Measurements from ENCODE around the gene PPID. TPM values are rescaled to one million over a fixed set of nuclear protein-coding genes. Genes with fewer than 3 reads are reported as not detected.
A peak's percentile ranks its signal among the peaks of the same experiment; 100 is the strongest.
"Not testable (repeated sequence)": the region's sequence is repeated elsewhere in the genome, so short reads cannot be mapped to it uniquely, and the experiment has no call there.

The PPID gene
- total RNA-seq, 1 donor from 2014 or later, result 19.0 TPM

- no peaks in the 10 kb centered on the region for H3K27me3 Mint-ChIP-seq (ENCODE audit: unreplicated experiment)
- no peak for TF ChIP-seq CTCF (IDR thresholded peaks at IDR 0.05)
- DNase-seq (ENCODE audit: extremely low spot score, unreplicated experiment), result no peak
- H3K9me3 Mint-ChIP-seq (ENCODE audit: unreplicated experiment), result no peaks in the 10 kb centered on the region
- H3K27ac Mint-ChIP-seq (ENCODE audit: unreplicated experiment), result no peak overlapping the region
- H3K36me3 Mint-ChIP-seq (ENCODE audit: unreplicated experiment), result peaks cover 7% of the 10 kb centered on the region
- H3K4me1 Mint-ChIP-seq (ENCODE audit: unreplicated experiment), result peaks cover 23% of the 10 kb centered on the region
- H3K4me3 Mint-ChIP-seq (ENCODE audit: unreplicated experiment), result no peak overlapping the region
These were observed 53.9 kb downstream of the PPID start for GRCh38 chr4:158669310-158669709.

GRCh38 chr4:158667651-158668198, 55.5 kb downstream of the PPID start:
- DNase-seq (ENCODE audit: extremely low spot score, unreplicated experiment), result no peak
- H3K36me3 Mint-ChIP-seq (ENCODE audit: unreplicated experiment), result peaks cover 7% of the 10 kb centered on the region
- TF ChIP-seq CTCF (IDR thresholded peaks at IDR 0.05), result peak; percentile 52
- H3K4me1 Mint-ChIP-seq (ENCODE audit: unreplicated experiment), result peaks cover 17% of the 10 kb centered on the region
- H3K9me3 Mint-ChIP-seq (ENCODE audit: unreplicated experiment), result no peaks in the 10 kb centered on the region
- no peaks in the 10 kb centered on the region for H3K27me3 Mint-ChIP-seq (ENCODE audit: unreplicated experiment)
- no peak overlapping the region for H3K27ac Mint-ChIP-seq (ENCODE audit: unreplicated experiment)
- no peak overlapping the region for H3K4me3 Mint-ChIP-seq (ENCODE audit: unreplicated experiment)

GRCh38 chr4:158666892-158667291, 56.3 kb downstream of the PPID start:
- Mint-ChIP-seq H3K36me3 (ENCODE audit: unreplicated experiment) (peaks cover 7% of the 10 kb centered on the region), H3K4me1 (ENCODE audit: unreplicated experiment) (peaks cover 12% of the 10 kb centered on the region), H3K27ac (ENCODE audit: unreplicated experiment) (no peak overlapping the region), H3K9me3 (ENCODE audit: unreplicated experiment) (no peaks in the 10 kb centered on the region), H3K27me3 (ENCODE audit: unreplicated experiment) (no peaks in the 10 kb centered on the region), H3K4me3 (ENCODE audit: unreplicated experiment) (no peak overlapping the region)
- DNase-seq (ENCODE audit: extremely low spot score, unreplicated experiment), result no peak
- no peak for TF ChIP-seq CTCF (IDR thresholded peaks at IDR 0.05)

- peaks cover 7% of the 10 kb centered on the region for H3K36me3 Mint-ChIP-seq (ENCODE audit: unreplicated experiment)
- peaks cover 3% of the 10 kb centered on the region for H3K4me1 Mint-ChIP-seq (ENCODE audit: unreplicated experiment)
- DNase-seq (ENCODE audit: extremely low spot score, unreplicated experiment), result no peak
- H3K9me3 Mint-ChIP-seq (ENCODE audit: unreplicated experiment), result no peaks in the 10 kb centered on the region
- H3K4me3 Mint-ChIP-seq (ENCODE audit: unreplicated experiment), result no peak overlapping the region
- TF ChIP-seq CTCF (IDR thresholded peaks at IDR 0.05), result no peak
- no peak overlapping the region for H3K27ac Mint-ChIP-seq (ENCODE audit: unreplicated experiment)
- no peaks in the 10 kb centered on the region for H3K27me3 Mint-ChIP-seq (ENCODE audit: unreplicated experiment)
These were observed 58.4 kb downstream of the PPID start for GRCh38 chr4:158664806-158665205.

GRCh38 chr4:158663707-158664625, 59.2 kb downstream of the PPID start:
- not testable (repeated sequence) for H3K27ac Mint-ChIP-seq (ENCODE audit: unreplicated experiment); H3K9me3 Mint-ChIP-seq (ENCODE audit: unreplicated experiment); DNase-seq (ENCODE audit: extremely low spot score, unreplicated experiment); H3K4me1 Mint-ChIP-seq (ENCODE audit: unreplicated experiment); H3K36me3 Mint-ChIP-seq (ENCODE audit: unreplicated experiment); H3K27me3 Mint-ChIP-seq (ENCODE audit: unreplicated experiment); H3K4me3 Mint-ChIP-seq (ENCODE audit: unreplicated experiment)

- DNase-seq (ENCODE audit: extremely low spot score, unreplicated experiment); H3K9me3 Mint-ChIP-seq (ENCODE audit: unreplicated experiment); H3K4me3 Mint-ChIP-seq (ENCODE audit: unreplicated experiment); H3K27ac Mint-ChIP-seq (ENCODE audit: unreplicated experiment); H3K36me3 Mint-ChIP-seq (ENCODE audit: unreplicated experiment); H3K27me3 Mint-ChIP-seq (ENCODE audit: unreplicated experiment); H3K4me1 Mint-ChIP-seq (ENCODE audit: unreplicated experiment): not testable (repeated sequence)
These were observed 59.9 kb downstream of the PPID start for GRCh38 chr4:158663255-158663654.
